GM18951 (cell line): ENCODE results near the gene ADAMTS20.

Experiments
- POLR2A ChIP-seq: IDR thresholded peaks from 4 replicates; pipeline ENCODE4 v1.6.1; 2011; ENCODE audit warnings: mild to moderate bottlenecking; ENCODE audit not compliant: insufficient read length, insufficient read depth; ENCODE audit errors: extremely low read depth
- in situ Hi-C: fragments of 300-500 bp; cut with MboI; formaldehyde crosslinking; loops from one replicate; pipeline ENCODE4 v1.12.0; 2022; ENCODE audit warnings: low sequenced_read_pairs, mixed read lengths, inconsistent platforms; ENCODE audit not compliant: unreplicated experiment

ADAMTS20 gene

GRCh38 chr12:43453761-43454160 lies 98.2 kb downstream of the ADAMTS20 start:
- in situ Hi-C loops, result no loop called here
- no peak for TF ChIP-seq POLR2A

DNA sequence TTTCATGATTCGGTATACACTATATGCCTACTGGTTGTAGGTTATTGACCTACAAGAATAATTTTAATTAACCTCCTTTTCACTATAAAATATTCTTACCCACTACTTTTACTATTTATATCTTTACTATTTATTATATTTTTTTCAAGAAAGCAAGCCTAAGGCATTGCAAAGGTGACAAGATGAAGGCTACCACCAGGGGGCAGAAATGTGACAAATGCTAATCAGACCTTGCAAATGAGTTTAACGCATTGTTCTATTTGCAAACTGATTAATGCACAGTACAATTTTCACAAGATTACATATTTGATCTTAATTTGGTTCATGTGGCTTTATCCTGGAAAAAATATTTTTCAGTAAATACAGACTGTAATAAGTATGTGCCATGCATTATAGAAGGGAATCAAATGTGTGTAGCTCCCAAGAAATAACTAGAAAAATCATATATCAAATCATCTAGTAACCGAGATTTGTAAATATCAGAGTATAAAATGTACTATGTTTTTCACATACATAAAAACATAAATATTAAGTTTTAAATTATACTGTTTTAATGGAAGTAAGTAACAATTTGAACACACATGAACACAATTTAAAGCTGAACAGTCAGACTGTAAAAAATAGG lies 107.0 kb downstream of the ADAMTS20 start:
- in situ Hi-C loops, result loop anchor here (25.0 kb wide), 1 partner anchor 442 kb away; no protein-coding TSS in a partner anchor
- no peak for TF ChIP-seq POLR2A

DNA sequence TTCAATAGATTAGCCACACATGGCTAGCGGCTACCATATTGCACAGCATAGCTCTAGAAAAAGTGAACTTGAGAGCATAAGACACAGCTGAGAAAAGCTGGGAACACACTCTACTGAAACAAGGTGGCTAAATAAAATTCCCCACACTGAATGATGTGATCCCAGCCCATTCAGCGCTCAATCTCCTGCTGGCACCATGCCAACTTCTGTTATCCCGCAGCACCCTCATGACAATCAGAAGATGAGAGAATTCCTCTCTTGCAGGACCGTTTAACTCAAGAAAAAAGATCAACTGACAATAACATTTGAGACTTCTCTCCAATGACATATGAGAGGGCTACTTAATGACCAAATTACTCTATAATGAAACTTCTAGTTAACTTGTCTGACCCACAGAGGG lies 115.4 kb downstream of the ADAMTS20 start:
- no peak for TF ChIP-seq POLR2A
- in situ Hi-C loops, result loop anchor here (25.0 kb wide), 1 partner anchor 451 kb away; no protein-coding TSS in a partner anchor

GRCh38 chr12:43434614-43435013 lies 117.4 kb downstream of the ADAMTS20 start:
- TF ChIP-seq POLR2A, result no peak
- in situ Hi-C loops, result loop anchor here (25.0 kb wide), 1 partner anchor 453 kb away; no protein-coding TSS in a partner anchor

DNA sequence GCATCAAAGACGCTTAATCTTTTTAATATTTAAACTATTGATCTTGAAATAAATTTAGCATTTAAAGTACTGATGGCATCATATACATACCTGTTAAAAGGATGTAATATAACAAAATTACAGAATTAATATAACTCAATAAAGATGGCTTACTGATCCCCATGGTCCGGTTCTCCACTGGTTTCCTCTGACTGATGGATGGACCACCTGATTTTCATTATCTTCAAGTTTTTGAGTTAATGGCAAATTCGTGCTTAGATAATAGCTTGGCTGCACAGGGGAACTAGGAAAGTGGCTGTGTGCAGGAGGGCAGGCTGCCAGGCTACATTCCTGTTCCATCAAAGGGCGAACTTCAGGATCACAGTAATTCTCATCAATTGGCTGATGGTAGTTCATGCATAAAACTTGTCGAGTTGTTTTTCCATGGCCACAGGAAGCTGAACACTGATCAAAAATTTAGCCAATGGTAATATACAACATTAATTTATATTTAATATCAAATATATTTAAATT lies 123.9 kb downstream of the ADAMTS20 start:
- no peak for TF ChIP-seq POLR2A
- in situ Hi-C loops, result loop anchor here (25.0 kb wide), 1 partner anchor 459 kb away; no protein-coding TSS in a partner anchor

DNA sequence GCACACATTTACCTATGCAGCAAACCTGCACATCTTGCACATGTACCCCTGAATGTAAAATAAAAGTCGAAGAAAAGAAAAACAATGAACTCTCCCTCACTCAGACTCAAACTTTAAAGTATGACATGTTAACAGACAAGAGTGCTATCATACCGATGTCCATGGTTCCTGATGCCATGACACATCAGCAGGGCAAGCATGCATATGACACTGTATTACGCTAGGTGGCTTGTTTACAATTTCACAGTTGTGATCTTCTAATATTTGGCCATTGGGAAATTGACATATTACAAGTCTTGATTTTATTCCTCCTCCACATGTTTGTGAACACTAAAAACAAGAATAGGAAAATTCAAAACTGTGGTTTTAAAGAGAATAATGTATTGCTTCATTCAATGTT lies 126.6 kb downstream of the ADAMTS20 start:
- in situ Hi-C loops, result loop anchor here (25.0 kb wide), 1 partner anchor 462 kb away; no protein-coding TSS in a partner anchor
- no peak for TF ChIP-seq POLR2A

- in situ Hi-C loops, result no loop called here
- TF ChIP-seq POLR2A, result no peak
These were observed 135.0 kb downstream of the ADAMTS20 start for GRCh38 chr12:43416981-43417380.

GRCh38 chr12:43407816-43408645 lies 144.0 kb downstream of the ADAMTS20 start:
- in situ Hi-C loops, result no loop called here
- TF ChIP-seq POLR2A, result no peak

- in situ Hi-C loops, result no loop called here
- TF ChIP-seq POLR2A, result no peak
These were observed 145.2 kb downstream of the ADAMTS20 start for GRCh38 chr12:43406801-43407200.

GRCh38 chr12:43402436-43402835 lies 149.6 kb downstream of the ADAMTS20 start:
- in situ Hi-C loops, result no loop called here
- no peak for TF ChIP-seq POLR2A

DNA sequence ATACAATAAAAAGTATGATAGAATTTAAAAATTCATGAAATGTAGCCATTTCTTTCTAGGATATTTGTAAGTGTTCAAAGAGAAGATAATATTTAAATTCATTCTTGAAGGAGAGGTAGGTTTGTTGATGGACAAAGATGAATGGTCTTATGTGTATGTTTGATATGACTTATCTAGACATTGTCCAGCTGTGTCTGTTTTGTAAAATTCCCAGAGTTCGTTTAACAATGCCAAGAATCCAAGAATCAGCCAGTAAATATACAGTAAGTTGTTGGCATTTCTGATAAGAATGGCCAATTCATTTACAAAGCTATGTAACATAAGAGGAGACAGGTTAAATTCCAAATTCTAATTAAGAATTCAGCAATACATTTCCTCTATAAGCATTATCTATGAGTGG lies 150.9 kb downstream of the ADAMTS20 start:
- no peak for TF ChIP-seq POLR2A
- in situ Hi-C loops, result no loop called here

- no peak for TF ChIP-seq POLR2A
- in situ Hi-C loops, result no loop called here
These were observed 155.3 kb downstream of the ADAMTS20 start for GRCh38 chr12:43396671-43397070.

DNA sequence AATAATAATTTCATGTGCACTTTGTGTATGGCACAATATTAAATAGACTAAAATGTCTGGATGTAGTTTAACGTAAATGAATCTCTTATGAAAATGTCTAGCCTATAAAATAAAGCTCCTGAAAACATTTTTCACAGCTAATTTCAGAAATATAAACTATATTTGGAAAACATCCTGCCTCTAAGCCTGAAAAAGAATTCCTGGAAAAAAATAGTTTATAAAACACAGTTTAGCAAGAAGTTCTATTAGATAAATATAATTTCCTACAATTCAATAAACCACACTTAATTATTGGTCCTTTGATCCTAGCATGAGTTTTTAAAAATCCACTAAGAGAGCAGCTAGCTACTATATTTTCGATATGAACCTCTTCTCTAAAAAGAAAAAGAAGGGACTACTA lies 159.9 kb downstream of the ADAMTS20 start:
- TF ChIP-seq POLR2A, result no peak
- in situ Hi-C loops, result no loop called here
